Measurements from ENCODE around the gene ATXN1L. TPM values are rescaled to one million over a fixed set of nuclear protein-coding genes. Genes with fewer than 3 reads are reported as not detected.

The ATXN1L gene
- total RNA-seq, 1 experiment from 2014 or later, result 10.5 TPM

Other genes with a start within 250 kb of the ATXN1L start
- gene MARVELD3, start 219.8 kb upstream of the ATXN1L start, total RNA-seq (2014; rRNA removed; shearing (Covaris generic)), result 0.08 TPM in 1 of 2 replicates, not detected in the other
- 3.0 and 3.4 TPM in 2 replicates for gene PHLPP2, start 121.3 kb upstream of the ATXN1L start, total RNA-seq (2014; rRNA removed; shearing (Covaris generic))
- gene AP1G1, start 37.1 kb upstream of the ATXN1L start, total RNA-seq (2014; rRNA removed; shearing (Covaris generic)), result 47.8 and 49.3 TPM in 2 replicates
- gene ZNF821, start 38.2 kb downstream of the ATXN1L start, total RNA-seq (2014; rRNA removed; shearing (Covaris generic)), result 4.7 and 6.8 TPM in 2 replicates
- gene IST1, start 49.6 kb downstream of the ATXN1L start, total RNA-seq (2014; rRNA removed; shearing (Covaris generic)), result 163 TPM in 2 replicates
- not detected in 2 replicates for gene PKD1L3, start 154.4 kb downstream of the ATXN1L start, total RNA-seq (2014; rRNA removed; shearing (Covaris generic))
- gene DHODH, start 162.8 kb downstream of the ATXN1L start, total RNA-seq (2014; rRNA removed; shearing (Covaris generic)), result 10.1 and 10.5 TPM in 2 replicates
- not detected in 2 replicates for gene HP, start 208.5 kb downstream of the ATXN1L start, total RNA-seq (2014; rRNA removed; shearing (Covaris generic))
- not detected in 2 replicates for gene HPR, start 217.2 kb downstream of the ATXN1L start, total RNA-seq (2014; rRNA removed; shearing (Covaris generic))
- 11.0 and 11.2 TPM in 2 replicates for gene TXNL4B, start 247.6 kb downstream of the ATXN1L start, total RNA-seq (2014; rRNA removed; shearing (Covaris generic))
- gene DHX38, start 247.9 kb downstream of the ATXN1L start, total RNA-seq (2014; rRNA removed; shearing (Covaris generic)), result 27.9 and 33.2 TPM in 2 replicates